H1 (cell line): ENCODE results near the gene UNC13C. TPM values are rescaled to one million over a fixed set of nuclear protein-coding genes. Genes with fewer than 3 reads are reported as not detected.
A peak's percentile ranks its signal among the peaks of the same experiment; 100 is the strongest.

Experiments
- CTCF ChIA-PET: fragments of 300-600 bp; sonication (Branson Sonifier 250); formaldehyde crosslinking; loops from one replicate; lab custom pipeline; 2021; ENCODE audit not compliant: partially characterized antibody; lab: Charles Lee
- POLR2A ChIA-PET: fragments of 300-600 bp; sonication (Branson Sonifier 250); formaldehyde crosslinking; loops from one replicate; lab custom pipeline; 2021; ENCODE audit warnings: inconsistent platforms; ENCODE audit not compliant: partially characterized antibody; lab: Charles Lee
- DNase-seq, 2 experiments: peaks; one replicate each; pipeline versions ENCODE4 v3.0.0 to v3.0.0-alpha.2; 2010 to 2022; ENCODE audit warnings: low spot score in 2 of 2, low read depth in 1 of 2, mixed read lengths in 1 of 2
- FAIRE-seq: peaks from 2 replicates; lab custom pipeline; 2011; peaks lifted over from hg19 to GRCh38; lab: Jason Lieb, UNC
- H2AFZ ChIP-seq: 2 replicates; pipeline ENCODE4 v1.8.1; 2012; ENCODE audit warnings: low read length, inconsistent platforms
- H2AK5ac ChIP-seq: 2 replicates; pipeline ENCODE4 v1.6.1; 2013; ENCODE audit warnings: low read depth, low read length
- H2BK120ac ChIP-seq: replicated peaks from 2 replicates; pipeline ENCODE3; 2013; ENCODE audit warnings: low read depth, low read length, inconsistent platforms
- H2BK12ac ChIP-seq: 2 replicates; pipeline ENCODE4 v1.6.1; 2013; ENCODE audit warnings: low read depth, low read length
- H2BK15ac ChIP-seq: 2 replicates; pipeline ENCODE4 v1.6.1; 2013; ENCODE audit warnings: low read length
- H2BK20ac ChIP-seq: 2 replicates; pipeline ENCODE4 v1.6.1; 2013; ENCODE audit warnings: low read length
- H2BK5ac ChIP-seq: 2 replicates; pipeline ENCODE4 v1.6.1; 2013; ENCODE audit warnings: low read depth, low read length
- H3K14ac ChIP-seq: 2 replicates; pipeline ENCODE4 v1.6.1; 2013; ENCODE audit warnings: inconsistent platforms; ENCODE audit not compliant: insufficient read length
- H3K18ac ChIP-seq: 2 replicates; pipeline ENCODE4 v1.6.1; 2013; ENCODE audit warnings: low read length; ENCODE audit errors: extremely low read depth
- H3K23ac ChIP-seq: 2 replicates; pipeline ENCODE4 v1.6.1; 2013; ENCODE audit warnings: inconsistent platforms; ENCODE audit not compliant: insufficient read length
- H3K23me2 ChIP-seq: 2 replicates; pipeline ENCODE4 v1.6.1; 2013; ENCODE audit warnings: low read depth, low read length
- H3K27ac ChIP-seq: 2 replicates; pipeline ENCODE4 v1.6.1; 2011; ENCODE audit warnings: low read depth, low read length, inconsistent platforms
- H3K27me3 ChIP-seq, 4 experiments: replicated peaks in 1 of 4; 1 replicate in 1 of 4; 2 replicates in 3 of 4; pipeline versions ENCODE4 v1.6.1 to v1.8.1; 2011 to 2013; ENCODE audit warnings: low read length in 3 of 4, mild to moderate bottlenecking in 3 of 4, inconsistent platforms in 2 of 4, mixed read lengths in 2 of 4, moderate library complexity in 1 of 4; ENCODE audit not compliant: control insufficient read depth in 3 of 4, insufficient read depth in 3 of 4; ENCODE audit errors: extremely low read depth in 1 of 4
- H3K36me3 ChIP-seq, 4 experiments: 2 replicates each; pipeline versions ENCODE4 v1.6.1 to v1.8.1; 2011 to 2013; ENCODE audit warnings: mild to moderate bottlenecking in 4 of 4, low read length in 3 of 4, moderate library complexity in 2 of 4, control low read depth in 1 of 4, inconsistent platforms in 1 of 4; ENCODE audit not compliant: insufficient read depth in 4 of 4, control insufficient read depth in 2 of 4
- H3K4ac ChIP-seq: replicated peaks from 2 replicates; pipeline ENCODE3; 2013; ENCODE audit warnings: low read length, low read depth, mixed read lengths, inconsistent platforms; ENCODE audit not compliant: insufficient read length
- H3K4me1 ChIP-seq, 4 experiments: replicated peaks in 1 of 4; 1 replicate in 1 of 4; 2 replicates in 3 of 4; pipeline versions ENCODE4 v1.6.1 to v1.8.1; 2011 to 2013; ENCODE audit warnings: low read length in 3 of 4, inconsistent platforms in 2 of 4, mixed read lengths in 1 of 4; ENCODE audit not compliant: insufficient read depth in 4 of 4, control insufficient read depth in 3 of 4
- H3K4me2 ChIP-seq, 2 experiments: 2 replicates each; pipeline versions ENCODE4 v1.6.1 to v1.8.1; 2011 to 2013; ENCODE audit warnings: low read depth in 2 of 2, low read length in 2 of 2, control low read depth in 1 of 2, inconsistent platforms in 1 of 2, mild to moderate bottlenecking in 1 of 2; ENCODE audit not compliant: insufficient read depth in 1 of 2
- H3K4me3 ChIP-seq, 4 experiments: fragments of 200-600, 300-600 bp in 1 of 4; sonication (generic), shearing (Covaris generic), sonication (Bioruptor Twin) in 1 of 4; 2 replicates each; pipeline versions ENCODE4 v1.5.1 to v1.8.1; 2011 to 2016; ENCODE audit warnings: low read length in 4 of 4, low read depth in 3 of 4, control low read depth in 2 of 4, inconsistent platforms in 2 of 4, mild to moderate bottlenecking in 2 of 4, mixed read lengths in 1 of 4, moderate library complexity in 1 of 4; ENCODE audit not compliant: insufficient read depth in 2 of 4; ENCODE audit errors: extremely low read depth in 1 of 4
- H3K56ac ChIP-seq: replicated peaks from 2 replicates; pipeline ENCODE3; 2013; ENCODE audit warnings: low read depth, mild to moderate bottlenecking, mixed read lengths, low read length, inconsistent platforms; ENCODE audit not compliant: insufficient read length
- H3K79me1 ChIP-seq: 2 replicates; pipeline ENCODE4 v1.6.1; 2013; ENCODE audit warnings: low read depth, low read length, control low read depth
- H3K79me2 ChIP-seq, 2 experiments: 2 replicates each; pipeline versions ENCODE4 v1.6.1 to v1.8.1; 2012 to 2013; ENCODE audit warnings: low read length in 2 of 2, mild to moderate bottlenecking in 2 of 2, inconsistent platforms in 1 of 2; ENCODE audit not compliant: insufficient read depth in 2 of 2, control insufficient read depth in 1 of 2
- H3K9ac ChIP-seq, 4 experiments: replicated peaks in 1 of 4; 1 replicate in 1 of 4; 2 replicates in 3 of 4; pipeline versions ENCODE4 v1.6.1 to v1.8.1; 2011 to 2013; ENCODE audit warnings: low read depth in 3 of 4, low read length in 3 of 4, control low read depth in 2 of 4, mild to moderate bottlenecking in 2 of 4, moderate library complexity in 2 of 4, inconsistent platforms in 1 of 4; ENCODE audit errors: extremely low read depth in 1 of 4
- H3K9me3 ChIP-seq, 2 experiments: 2 replicates each; pipeline versions ENCODE4 v1.6.1 to v1.8.1; 2012 to 2013; ENCODE audit warnings: mild to moderate bottlenecking in 2 of 2, moderate library complexity in 2 of 2, control low read depth in 1 of 2, inconsistent platforms in 1 of 2, low read depth in 1 of 2, low read length in 1 of 2, mixed read lengths in 1 of 2; ENCODE audit not compliant: insufficient read depth in 2 of 2
- H4K20me1 ChIP-seq, 2 experiments: replicated peaks in 1 of 2; 2 replicates each; pipeline versions ENCODE3 to v1.8.1; 2011 to 2013; ENCODE audit warnings: inconsistent platforms in 2 of 2, low read length in 2 of 2, mild to moderate bottlenecking in 1 of 2; ENCODE audit not compliant: insufficient read depth in 2 of 2, control insufficient read depth in 1 of 2
- H4K5ac ChIP-seq: 2 replicates; pipeline ENCODE4 v1.6.1; 2013; ENCODE audit warnings: low read length, low read depth, mixed read lengths, inconsistent platforms; ENCODE audit not compliant: insufficient read length
- H4K8ac ChIP-seq: 2 replicates; pipeline ENCODE4 v1.8.0; 2013; ENCODE audit warnings: mild to moderate bottlenecking, moderate library complexity, low read length, inconsistent platforms; ENCODE audit not compliant: insufficient read depth; ENCODE audit errors: extremely low read depth
- H4K91ac ChIP-seq: replicated peaks from 2 replicates; pipeline ENCODE3; 2013; ENCODE audit warnings: low read length, mixed read lengths, inconsistent platforms; ENCODE audit not compliant: insufficient read length
- MAX ChIP-seq: IDR thresholded peaks from 2 replicates; pipeline ENCODE4 v1.6.1; 2012; ENCODE audit warnings: inconsistent platforms
- NANOG ChIP-seq: IDR thresholded peaks from 2 replicates; pipeline ENCODE4 v1.6.1; 2011; ENCODE audit warnings: low read length, low read depth, mild to moderate bottlenecking, inconsistent platforms; ENCODE audit not compliant: insufficient read depth, poor library complexity, severe bottlenecking
- WGBS, 2 experiments: shearing (Covaris generic) in 1 of 2; methylation state at CpG; one replicate each; pipeline versions ENCODE4 v1.1.6 to v1.1.7; 2013 to 2015; ENCODE audit warnings: low lambda C conversion rate in 2 of 2, mixed read lengths in 2 of 2, inconsistent platforms in 1 of 2, low coverage in 1 of 2, missing lambda C conversion rate in 1 of 2; ENCODE audit not compliant: insufficient replicate concordance in 2 of 2, insufficient coverage in 1 of 2, insufficient read length in 1 of 2; ENCODE audit errors: extremely low coverage in 1 of 2, missing lambda C conversion rate in 1 of 2; 5-methylcytosine and 5-hydroxymethylcytosine counted together
- polyA plus RNA-seq, 7 experiments: library from polyadenylated mRNA; depleted of rRNA in 3 of 7; stranded (reverse) in 5 of 7; unstranded in 2 of 7; fragments of >200 nt in 5 of 7; fragments of 200-250 nt in 2 of 7; gene quantifications; 1 replicate in 5 of 7; 2 replicates in 1 of 7; 4 replicates in 1 of 7; pipeline versions ENCODE4 v1.2.1 to v1.2.3, GENCODE V29; 2011 to 2013; ENCODE audit warnings: missing spikeins in 2 of 7, mixed read lengths in 2 of 7
- total RNA-seq: library from RNA; stranded (reverse); fragmentation: NEBNext Ultra II Directional; extraction: Animal tissue kit (Norgen Biotek cat#: 25700); gene quantifications from 2 replicates; pipeline ENCODE4 v1.2.1, GENCODE V29; 2021

Gene UNC13C
- total and polyA plus RNA-seq, 2 of the 8 experiments (the other 6 are each of a cell fraction or from before 2014, with no cell fraction given) = 0.02 to 0.13 TPM

GRCh38 chr15:54605043-54605442 is 626.8 kb downstream of the UNC13C start:
- no peak overlapping the region for H4K91ac ChIP-seq
- no peak overlapping the region for H3K4me2 ChIP-seq
- no peaks in the 10 kb centered on the region for H3K23me2 ChIP-seq
- ChIA-PET POLR2A (no interaction called here), CTCF (no interaction called here)
- H3K23ac ChIP-seq = no peak overlapping the region
- no peak overlapping the region for H4K5ac ChIP-seq
- H3K4me1 ChIP-seq = no peaks in the 10 kb centered on the region
- no peak overlapping the region for H3K4me3 ChIP-seq
- H3K36me3 ChIP-seq = no peaks in the 10 kb centered on the region
- no peak for FAIRE-seq
- 48% methylated on average over 2 of the region's 2 CpGs; no CpG with 5 or more reads in 1 of the 2 experiments for WGBS, 2 experiments
- H2BK20ac ChIP-seq = no peak overlapping the region
- no peaks in the 10 kb centered on the region for H4K20me1 ChIP-seq
- no peak overlapping the region for H2BK12ac ChIP-seq
- no peak overlapping the region for H2BK120ac ChIP-seq
- H3K18ac ChIP-seq = no peak overlapping the region
- H2AK5ac ChIP-seq = no peak overlapping the region
- no peak overlapping the region for H2BK5ac ChIP-seq
- H3K79me1 ChIP-seq = no peaks in the 10 kb centered on the region
- TF ChIP-seq MAX (no peak), NANOG (peak; percentile 20)
- no peak overlapping the region for H3K14ac ChIP-seq
- H2AFZ ChIP-seq = peak overlapping the region; percentile 59; the same call in 1 of the 2 replicates
- no peaks in the 10 kb centered on the region for H3K79me2 ChIP-seq
- peaks cover 0 to 24% of the 10 kb centered on the region in 2 experiments; a peak in 2 of 4 replicates for H3K9me3 ChIP-seq
- no peak overlapping the region for H2BK15ac ChIP-seq
- no peak overlapping the region for H3K4ac ChIP-seq
- DNase-seq = no peak
- no peak overlapping the region for H3K9ac ChIP-seq
- H3K27me3 ChIP-seq = peaks cover 0 to 2% (median 0%) of the 10 kb centered on the region in 4 experiments; a peak in 1 of 7 replicates
- no peak overlapping the region for H3K56ac ChIP-seq
- H3K27ac ChIP-seq = no peak overlapping the region
- no peak overlapping the region for H4K8ac ChIP-seq
